ENCODE data around the gene ADGRG6. TPM values are rescaled to one million over a fixed set of nuclear protein-coding genes. Genes with fewer than 3 reads are reported as not detected.

Gene ADGRG6
- total and polyA plus RNA-seq, 4 donors: 18.7 to 110 (median 45.7) TPM

GRCh38 chr6:142280265-142280664, 21.5 kb upstream of the ADGRG6 start:
- Histone ChIP-seq H3K4me3 (ENCODE audit: low read depth in 1 of 3, low read length in 3 of 3) (no peak overlapping the region), H3K9ac (ENCODE audit: low read depth in 1 of 2, low read length in 2 of 2) (no peak overlapping the region), H3K4me1 (ENCODE audit: control insufficient read depth in 4 of 4, insufficient read depth in 4 of 4, low read length in 3 of 4) (peaks cover 2 to 9% (median 6%) of the 10 kb centered on the region in 4 donors), H3K36me3 (ENCODE audit: control insufficient read depth in 4 of 4, insufficient read depth in 3 of 4, low read depth in 1 of 4, low read length in 3 of 4) (no peaks in the 10 kb centered on the region), H3K9me3 (ENCODE audit: control insufficient read depth in 4 of 4, low read length in 3 of 4) (peaks cover 0 to 7% (median 0%) of the 10 kb centered on the region in 4 donors), H3K27me3 (ENCODE audit: control insufficient read depth in 4 of 4, insufficient read depth in 4 of 4, low read length in 3 of 4) (no peaks in the 10 kb centered on the region), H3K27ac (ENCODE audit: low read depth in 1 of 2, low read length in 2 of 2) (peak overlapping the region in 1 of 2 donors; percentile 75)
- no peak for TF ChIP-seq ATF3 (IDR thresholded peaks at IDR 0.05)
- no peak for TF ChIP-seq RXRA (IDR thresholded peaks at IDR 0.05)
- TF ChIP-seq YY1 (IDR thresholded peaks at IDR 0.05): no peak
- TF ChIP-seq HNF4G (IDR thresholded peaks at IDR 0.05): no peak
- no peak for TF ChIP-seq FOXA2 (IDR thresholded peaks at IDR 0.05)
- no peak for TF ChIP-seq GABPA (IDR thresholded peaks at IDR 0.05 in 1 of 2, conservative IDR thresholded peaks at IDR 0.05 in 1 of 2)
- no peak for TF ChIP-seq FOXA1 (IDR thresholded peaks at IDR 0.05)
- no peak for TF ChIP-seq EGR1 (IDR thresholded peaks at IDR 0.05; ENCODE audit: low read depth in 2 of 2)
- TF ChIP-seq JUND (IDR thresholded peaks at IDR 0.05): no peak
- TF ChIP-seq SP1 (IDR thresholded peaks at IDR 0.05): no peak
- TF ChIP-seq CTCF (IDR thresholded peaks at IDR 0.05; ENCODE audit: low read depth, low read length, missing input control): no peak
- no peak for TF ChIP-seq ZBTB33 (IDR thresholded peaks at IDR 0.05)
- no peak for TF ChIP-seq RAD21 (IDR thresholded peaks at IDR 0.05)
- TF ChIP-seq REST (IDR thresholded peaks at IDR 0.05): no peak
- TF ChIP-seq HNF4A (conservative IDR thresholded peaks at IDR 0.05): no peak
- TF ChIP-seq TAF1 (conservative IDR thresholded peaks at IDR 0.05): no peak
- TF ChIP-seq NR2F2 (IDR thresholded peaks at IDR 0.05): no peak
- TF ChIP-seq MAX (IDR thresholded peaks at IDR 0.05): no peak
- DNase-seq (ENCODE audit: low spot score): no peak
- WGBS: 79% methylated on average over 1 of the region's 1 CpG

All from liver (tissue), 9 donors.